HepG2 (cell line): Measurements from ENCODE around the gene TEX12. TPM values are rescaled to one million over a fixed set of nuclear protein-coding genes. Genes with fewer than 3 reads are reported as not detected.

Experiments used
- ATAC-seq: fragments of 200-7000 bp; cut with Tn5 transposase; 3 replicates; pipeline ENCODE4 v1.9.1; 2020; ENCODE audit warnings: mild to moderate bottlenecking, moderate library complexity
- BruUV-seq: library from RNA; stranded (reverse); fragments of 400-500 nt; replicated peaks from 2 replicates; lab custom pipeline; 2021; lab: Mats Ljungman, UMichigan
- CTCF ChIA-PET: fragments of 300-600 bp; formaldehyde crosslinking; extraction: SDS; loops from one replicate; lab custom pipeline; 2021; ENCODE audit warnings: low total read pairs, inconsistent platforms, low intra/inter-chr PET ratio; lab: Yijun Ruan, JAX
- POLR2A ChIA-PET: fragments of 350-600 bp; sonication (Branson Sonifier 250); formaldehyde crosslinking; loops from one replicate; lab custom pipeline; 2020; ENCODE audit warnings: antibody characterized with exemption, inconsistent platforms; lab: Yijun Ruan, JAX
- DNase-seq: peaks from one replicate; pipeline ENCODE4 v3.0.0-alpha.2; 2015; ENCODE audit warnings: low spot score
- FAIRE-seq: peaks from 3 replicates; lab custom pipeline; 2011; peaks lifted over from hg19 to GRCh38; lab: Jason Lieb, UNC
- H2AFZ ChIP-seq: one replicate; pipeline ENCODE4 v1.6.1; 2011; ENCODE audit warnings: low read length, inconsistent platforms
- H3K27ac ChIP-seq: fragments of 300-600 bp; 3 replicates; pipeline ENCODE4 v1.8.0; 2011; ENCODE audit warnings: mixed run types, mild to moderate bottlenecking, mixed read lengths, low read length, inconsistent platforms; ENCODE audit not compliant: insufficient read depth; ENCODE audit errors: extremely low read length
- H3K27me3 ChIP-seq, 2 experiments: fragments of 200-600 bp in 1 of 2; 2 replicates in 1 of 2; 3 replicates in 1 of 2; pipeline versions ENCODE4 v1.6.0 to v1.8.0; 2011; ENCODE audit warnings: low read length in 2 of 2, mild to moderate bottlenecking in 2 of 2, moderate library complexity in 2 of 2, inconsistent platforms in 1 of 2; ENCODE audit not compliant: insufficient read depth in 2 of 2, control insufficient read depth in 1 of 2
- H3K36me3 ChIP-seq, 2 experiments: fragments of 200-600 bp in 1 of 2; replicated peaks in 1 of 2; 2 replicates in 1 of 2; 3 replicates in 1 of 2; pipeline versions ENCODE4 v1.5.1 to v1.8.0; 2011; ENCODE audit warnings: low read length in 2 of 2, inconsistent platforms in 1 of 2; ENCODE audit not compliant: insufficient read depth in 2 of 2, control insufficient read depth in 1 of 2
- H3K4me1 ChIP-seq: 2 replicates; pipeline ENCODE4 v1.5.1; 2012; ENCODE audit warnings: low read length, inconsistent platforms; ENCODE audit not compliant: insufficient read depth
- H3K4me2 ChIP-seq: 2 replicates; pipeline ENCODE4 v1.6.0; 2011; ENCODE audit warnings: low read depth, low read length, inconsistent platforms
- H3K4me3 ChIP-seq, 3 experiments: fragments of 200-600 bp in 1 of 3; sonication (generic), shearing (Covaris generic) in 1 of 3; replicated peaks in 1 of 3; 2 replicates each; pipeline ENCODE4 v1.5.1; 2011 to 2016; ENCODE audit warnings: low read length in 3 of 3, inconsistent platforms in 2 of 3, low read depth in 2 of 3, mild to moderate bottlenecking in 2 of 3, control low read depth in 1 of 3, mixed read lengths in 1 of 3; ENCODE audit not compliant: insufficient read depth in 1 of 3
- H3K79me2 ChIP-seq: one replicate; pipeline ENCODE4 v1.6.1; 2011; ENCODE audit warnings: low read length, inconsistent platforms; ENCODE audit not compliant: insufficient read depth
- H3K9ac ChIP-seq: 2 replicates; pipeline ENCODE4 v1.6.0; 2011; ENCODE audit warnings: mild to moderate bottlenecking, low read depth, low read length, inconsistent platforms; ENCODE audit not compliant: insufficient read depth
- H3K9me3 ChIP-seq: 2 replicates; pipeline ENCODE4 v1.5.1; 2012; ENCODE audit warnings: mild to moderate bottlenecking, low read length
- H4K20me1 ChIP-seq: 2 replicates; pipeline ENCODE4 v1.6.0; 2011; ENCODE audit warnings: inconsistent platforms, mild to moderate bottlenecking, low read length, moderate library complexity; ENCODE audit not compliant: insufficient read depth
- MED1 ChIP-seq: sonication (generic); formaldehyde crosslinking; IDR thresholded peaks from 2 replicates; pipeline ENCODE4 v1.4.0; 2020; ENCODE audit warnings: missing genetic modification reagents
- MIXL1 ChIP-seq: IDR thresholded peaks from 2 replicates; pipeline ENCODE4 v1.6.1; 2016
- ZFAT ChIP-seq: sonication (generic); formaldehyde crosslinking; conservative IDR thresholded peaks from 2 replicates; pipeline ENCODE4 v1.8.1; 2023; ENCODE audit warnings: missing genetic modification reagents, inconsistent platforms
- ZNF563 ChIP-seq: sonication (generic); formaldehyde crosslinking; IDR thresholded peaks from 2 replicates; pipeline ENCODE4 v1.8.0; 2022; ENCODE audit warnings: mild to moderate bottlenecking, moderate library complexity, missing genetic modification reagents
- WGBS: methylation state at CpG from one replicate; pipeline ENCODE4 v1.1.6; 2017; ENCODE audit warnings: low lambda C conversion rate; 5-methylcytosine and 5-hydroxymethylcytosine counted together
- in situ Hi-C: cut with HindIII; loops from 2 replicates; pipeline ENCODE4 v1.10.0; 2017; ENCODE audit warnings: low pct_unique_long_range_greater_than_20kb; ENCODE audit not compliant: extremely low pct_ligation_motif_present
- intact Hi-C: fragments of 100-400 bp; cut with micrococcal nuclease; formaldehyde crosslinking; loops from one replicate; pipeline ENCODE4 v1.10.0; 2022; ENCODE audit not compliant: unreplicated experiment
- polyA plus RNA-seq, 8 experiments: library from polyadenylated mRNA; depleted of rRNA in 3 of 8; stranded (reverse) in 7 of 8; unstranded in 1 of 8; fragments of >200 nt; fragmentation: Illumina TruSeq in 4 of 8; extraction: Trizol in 4 of 8; gene quantifications; 2 replicates each; pipeline versions ENCODE4 v1.2.1 to v1.2.3, GENCODE V29; 2011 to 2016; ENCODE audit warnings: low read depth in 4 of 8, missing spikeins in 1 of 8, mixed read lengths in 1 of 8; ENCODE audit not compliant: insufficient read depth in 1 of 8
- total RNA-seq, 5 experiments: library from RNA; depleted of rRNA; stranded (reverse); fragments of >200 nt; fragmentation: Illumina TruSeq; extraction: Trizol; gene quantifications; 2 replicates each; pipeline ENCODE4 v1.2.3, GENCODE V29; 2016; ENCODE audit warnings: low read depth in 1 of 5
- TF ChIP-seq, protein P1 (sequence below), 2 experiments: fragments of 450-650 bp in 1 of 2; sonication (generic) in 1 of 2; formaldehyde crosslinking; IDR thresholded peaks; 2 replicates each; pipeline versions ENCODE4 v1.5.0 to v1.8.0; 2020 to 2022; ENCODE audit warnings: mild to moderate bottlenecking in 1 of 2, missing genetic modification reagents in 1 of 2
- TF ChIP-seq, protein P2 (sequence below): sonication (generic); formaldehyde crosslinking; IDR thresholded peaks from 2 replicates; pipeline ENCODE4 v1.4.0; 2020; ENCODE audit warnings: missing genetic modification reagents
- TF ChIP-seq, protein P3 (sequence below): sonication (generic); formaldehyde crosslinking; IDR thresholded peaks from 2 replicates; pipeline ENCODE4 v1.8.0; 2022; ENCODE audit warnings: mild to moderate bottlenecking, missing genetic modification reagents; ENCODE audit not compliant: insufficient replicate concordance

The TEX12 gene
- total and polyA plus RNA-seq, 2 of the 13 experiments (the other 11 are each of a cell fraction or from before 2014, with no cell fraction given), result not detected

DNA sequence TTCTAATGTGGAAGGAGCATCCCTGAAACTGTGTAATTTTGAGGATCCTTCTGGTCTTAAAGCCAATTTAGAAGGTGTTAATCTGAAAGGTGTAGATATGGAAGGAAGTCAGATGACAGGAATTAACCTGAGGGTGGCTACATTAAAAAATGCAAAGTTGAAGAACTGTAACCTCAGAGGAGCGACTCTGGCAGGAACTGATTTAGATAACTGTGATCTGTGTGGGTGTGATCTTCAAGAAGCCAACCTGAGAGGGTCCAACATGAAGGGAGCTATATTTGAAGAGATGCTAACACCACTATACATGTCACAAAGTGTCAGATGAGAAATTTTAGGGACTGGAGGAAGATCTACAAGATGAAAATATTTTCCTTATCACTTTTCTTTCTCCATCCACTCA is 15.7 kb downstream of the TEX12 start:
- Histone ChIP-seq H3K4me3 (no peak overlapping the region), H3K79me2 (no peaks in the 10 kb centered on the region), H3K9me3 (no peaks in the 10 kb centered on the region), H3K27me3 (no peaks in the 10 kb centered on the region; a peak in 1 of 5 replicates), H3K4me1 (no peaks in the 10 kb centered on the region), H3K36me3 (no peaks in the 10 kb centered on the region), H3K27ac (no peak overlapping the region), H3K4me2 (no peak overlapping the region), H4K20me1 (no peaks in the 10 kb centered on the region), H2AFZ (no peak overlapping the region), H3K9ac (no peak overlapping the region)
- CTCF ChIA-PET, result no interaction called here
- WGBS, result 37% methylated on average over 1 of the region's 1 CpG
- in situ Hi-C loops, result no loop called here
- FAIRE-seq (no peak), ATAC-seq (no peak), DNase-seq (no peak)
- intact Hi-C loops, result no loop called here
- POLR2A ChIA-PET, result no interaction called here
- TF ChIP-seq, protein P1, sequence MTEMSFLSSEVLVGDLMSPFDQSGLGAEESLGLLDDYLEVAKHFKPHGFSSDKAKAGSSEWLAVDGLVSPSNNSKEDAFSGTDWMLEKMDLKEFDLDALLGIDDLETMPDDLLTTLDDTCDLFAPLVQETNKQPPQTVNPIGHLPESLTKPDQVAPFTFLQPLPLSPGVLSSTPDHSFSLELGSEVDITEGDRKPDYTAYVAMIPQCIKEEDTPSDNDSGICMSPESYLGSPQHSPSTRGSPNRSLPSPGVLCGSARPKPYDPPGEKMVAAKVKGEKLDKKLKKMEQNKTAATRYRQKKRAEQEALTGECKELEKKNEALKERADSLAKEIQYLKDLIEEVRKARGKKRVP (CRISPR knock-in tag; IDR thresholded peaks at IDR 0.05), result no peak
- TF ChIP-seq ZNF563 (CRISPR knock-in tag), result no peak
- TF ChIP-seq, protein P2, sequence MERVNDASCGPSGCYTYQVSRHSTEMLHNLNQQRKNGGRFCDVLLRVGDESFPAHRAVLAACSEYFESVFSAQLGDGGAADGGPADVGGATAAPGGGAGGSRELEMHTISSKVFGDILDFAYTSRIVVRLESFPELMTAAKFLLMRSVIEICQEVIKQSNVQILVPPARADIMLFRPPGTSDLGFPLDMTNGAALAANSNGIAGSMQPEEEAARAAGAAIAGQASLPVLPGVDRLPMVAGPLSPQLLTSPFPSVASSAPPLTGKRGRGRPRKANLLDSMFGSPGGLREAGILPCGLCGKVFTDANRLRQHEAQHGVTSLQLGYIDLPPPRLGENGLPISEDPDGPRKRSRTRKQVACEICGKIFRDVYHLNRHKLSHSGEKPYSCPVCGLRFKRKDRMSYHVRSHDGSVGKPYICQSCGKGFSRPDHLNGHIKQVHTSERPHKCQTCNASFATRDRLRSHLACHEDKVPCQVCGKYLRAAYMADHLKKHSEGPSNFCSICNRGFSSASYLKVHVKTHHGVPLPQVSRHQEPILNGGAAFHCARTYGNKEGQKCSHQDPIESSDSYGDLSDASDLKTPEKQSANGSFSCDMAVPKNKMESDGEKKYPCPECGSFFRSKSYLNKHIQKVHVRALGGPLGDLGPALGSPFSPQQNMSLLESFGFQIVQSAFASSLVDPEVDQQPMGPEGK, result no peak
- no peak for TF ChIP-seq MIXL1 (CRISPR knock-in tag)
- TF ChIP-seq MED1 (CRISPR knock-in tag), result no peak
- TF ChIP-seq ZFAT (CRISPR knock-in tag), result no peak
- TF ChIP-seq, protein P3, sequence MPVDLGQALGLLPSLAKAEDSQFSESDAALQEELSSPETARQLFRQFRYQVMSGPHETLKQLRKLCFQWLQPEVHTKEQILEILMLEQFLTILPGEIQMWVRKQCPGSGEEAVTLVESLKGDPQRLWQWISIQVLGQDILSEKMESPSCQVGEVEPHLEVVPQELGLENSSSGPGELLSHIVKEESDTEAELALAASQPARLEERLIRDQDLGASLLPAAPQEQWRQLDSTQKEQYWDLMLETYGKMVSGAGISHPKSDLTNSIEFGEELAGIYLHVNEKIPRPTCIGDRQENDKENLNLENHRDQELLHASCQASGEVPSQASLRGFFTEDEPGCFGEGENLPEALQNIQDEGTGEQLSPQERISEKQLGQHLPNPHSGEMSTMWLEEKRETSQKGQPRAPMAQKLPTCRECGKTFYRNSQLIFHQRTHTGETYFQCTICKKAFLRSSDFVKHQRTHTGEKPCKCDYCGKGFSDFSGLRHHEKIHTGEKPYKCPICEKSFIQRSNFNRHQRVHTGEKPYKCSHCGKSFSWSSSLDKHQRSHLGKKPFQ (CRISPR knock-in tag), result no peak
- no TSS peak for BruUV-seq
